ENCODE results near the gene PSEN1. TPM values are rescaled to one million over a fixed set of nuclear protein-coding genes. Genes with fewer than 3 reads are reported as not detected.

The PSEN1 gene
- total RNA-seq (2021; ENCODE audit: unreplicated experiment) (26.9 TPM), Bru-seq, nascent RNA (percentile 72 among the genes with signal in this experiment), BruChase-seq, experiment 1, labeled RNA remaining after a 6-hour chase (percentile 77 among the genes with signal in this experiment), BruChase-seq, experiment 2, labeled RNA remaining after a 2-hour chase (percentile 72 among the genes with signal in this experiment)
- 20.9 and 22.0 TPM in 2 replicates for polyA plus RNA-seq (2012)
- long read RNA-seq, full-length matches to known transcripts: 61 of 88 reads
- long read RNA-seq, partial matches to known transcripts: 5 of 88 reads
- long read RNA-seq, other reads (novel, unspliced or antisense): 22 of 88 reads

DNA sequence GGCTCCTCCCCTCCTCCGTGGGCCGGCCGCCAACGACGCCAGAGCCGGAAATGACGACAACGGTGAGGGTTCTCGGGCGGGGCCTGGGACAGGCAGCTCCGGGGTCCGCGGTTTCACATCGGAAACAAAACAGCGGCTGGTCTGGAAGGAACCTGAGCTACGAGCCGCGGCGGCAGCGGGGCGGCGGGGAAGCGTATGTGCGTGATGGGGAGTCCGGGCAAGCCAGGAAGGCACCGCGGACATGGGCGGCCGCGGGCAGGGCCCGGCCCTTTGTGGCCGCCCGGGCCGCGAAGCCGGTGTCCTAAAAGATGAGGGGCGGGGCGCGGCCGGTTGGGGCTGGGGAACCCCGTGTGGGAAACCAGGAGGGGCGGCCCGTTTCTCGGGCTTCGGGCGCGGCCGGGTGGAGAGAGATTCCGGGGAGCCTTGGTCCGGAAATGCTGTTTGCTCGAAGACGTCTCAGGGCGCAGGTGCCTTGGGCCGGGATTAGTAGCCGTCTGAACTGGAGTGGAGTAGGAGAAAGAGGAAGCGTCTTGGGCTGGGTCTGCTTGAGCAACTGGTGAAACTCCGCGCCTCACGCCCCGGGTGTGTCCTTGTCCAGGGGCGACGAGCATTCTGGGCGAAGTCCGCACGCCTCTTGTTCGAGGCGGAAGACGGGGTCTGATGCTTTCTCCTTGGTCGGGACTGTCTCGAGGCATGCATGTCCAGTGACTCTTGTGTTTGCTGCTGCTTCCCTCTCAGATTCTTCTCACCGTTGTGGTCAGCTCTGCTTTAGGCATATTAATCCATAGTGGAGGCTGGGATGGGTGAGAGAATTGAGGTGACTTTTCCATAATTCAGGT lies at the start of gene PSEN1:
Gene PSEN1 (plus strand): TSS at position 121 of the 839 bp plus-strand sequence. CDS start 11,513 bp downstream, outside the sequence.
- RAD21 ChIA-PET (ENCODE audit: low non-redundant PET in 1 of 2, low total read pairs in 2 of 2, uncharacterized antibody in 2 of 2, unreplicated experiment in 2 of 2): no interaction called here
- Histone ChIP-seq H3K79me2 (ENCODE audit: insufficient read depth, low read length) (peaks cover 29% of the 10 kb centered on the region), H3K27me3 (ENCODE audit: insufficient read depth, low read length) (no peaks in the 10 kb centered on the region), H3K4me2 (ENCODE audit: low read length) (peak within 1 kb of the TSS; percentile 96), H3K9me2 (ENCODE audit: insufficient read depth) (no peaks in the 10 kb centered on the region), H4K20me1 (ENCODE audit: insufficient read depth) (no peaks in the 10 kb centered on the region), H3K27ac (ENCODE audit: low read depth, low read length) (peak within 1 kb of the TSS; percentile 72), H3K4me1 (ENCODE audit: control insufficient read depth in 1 of 2, insufficient read depth in 2 of 2, low read length in 2 of 2) (peaks cover 3 to 16% of the 10 kb centered on the region in 2 experiments; a peak in 3 of 4 replicates), H3K4me3 (replicated peaks in 1 of 2; ENCODE audit: low read depth in 1 of 2, low read length in 2 of 2) (peak within 1 kb of the TSS; percentile 72 to 80), H3K36me3 (ENCODE audit: control insufficient read depth in 1 of 2, insufficient read depth in 2 of 2, low read length in 2 of 2) (no peaks in the 10 kb centered on the region), H3K9me3 (ENCODE audit: control insufficient read depth in 1 of 2, insufficient read depth in 1 of 2, low read depth in 1 of 2, low read length in 2 of 2) (no peaks in the 10 kb centered on the region), H3K9ac (ENCODE audit: low read length) (peak within 1 kb of the TSS; percentile 84), H2AFZ (ENCODE audit: low read depth, low read length, poor library complexity, severe bottlenecking) (peak within 1 kb of the TSS; percentile 13)
- DNase-seq (ENCODE audit: low read depth, low spot score) (peak; percentile 77), ATAC-seq (peak; percentile 94)
- intact Hi-C loops (cut with micrococcal nuclease): no loop called here
- POLR2A ChIA-PET: interaction anchor here (1.3 kb wide), 2 partner anchors 10 to 78 kb away, joined by 3 to 4 read pairs; partner anchors contain the start of gene RBM25
- BruUV-seq (replicated peaks): TSS peak; percentile 80
- TF ChIP-seq ELF1 (IDR thresholded peaks at IDR 0.05; ENCODE audit: borderline replicate concordance, low read depth): no peak
- peak; percentile 81 for TF ChIP-seq ZFX (IDR thresholded peaks at IDR 0.05)
- TF ChIP-seq SP1 (IDR thresholded peaks at IDR 0.05; ENCODE audit: low read depth): peak; percentile 47; the same call in 1 of the 2 replicates
- peak; percentile 90 for TF ChIP-seq POLR2AphosphoS5 (IDR thresholded peaks at IDR 0.05; ENCODE audit: low read depth, low read length)
- TF ChIP-seq EZH2phosphoT487 (IDR thresholded peaks at IDR 0.05; ENCODE audit: borderline replicate concordance): no peak
- TF ChIP-seq, protein P1, sequence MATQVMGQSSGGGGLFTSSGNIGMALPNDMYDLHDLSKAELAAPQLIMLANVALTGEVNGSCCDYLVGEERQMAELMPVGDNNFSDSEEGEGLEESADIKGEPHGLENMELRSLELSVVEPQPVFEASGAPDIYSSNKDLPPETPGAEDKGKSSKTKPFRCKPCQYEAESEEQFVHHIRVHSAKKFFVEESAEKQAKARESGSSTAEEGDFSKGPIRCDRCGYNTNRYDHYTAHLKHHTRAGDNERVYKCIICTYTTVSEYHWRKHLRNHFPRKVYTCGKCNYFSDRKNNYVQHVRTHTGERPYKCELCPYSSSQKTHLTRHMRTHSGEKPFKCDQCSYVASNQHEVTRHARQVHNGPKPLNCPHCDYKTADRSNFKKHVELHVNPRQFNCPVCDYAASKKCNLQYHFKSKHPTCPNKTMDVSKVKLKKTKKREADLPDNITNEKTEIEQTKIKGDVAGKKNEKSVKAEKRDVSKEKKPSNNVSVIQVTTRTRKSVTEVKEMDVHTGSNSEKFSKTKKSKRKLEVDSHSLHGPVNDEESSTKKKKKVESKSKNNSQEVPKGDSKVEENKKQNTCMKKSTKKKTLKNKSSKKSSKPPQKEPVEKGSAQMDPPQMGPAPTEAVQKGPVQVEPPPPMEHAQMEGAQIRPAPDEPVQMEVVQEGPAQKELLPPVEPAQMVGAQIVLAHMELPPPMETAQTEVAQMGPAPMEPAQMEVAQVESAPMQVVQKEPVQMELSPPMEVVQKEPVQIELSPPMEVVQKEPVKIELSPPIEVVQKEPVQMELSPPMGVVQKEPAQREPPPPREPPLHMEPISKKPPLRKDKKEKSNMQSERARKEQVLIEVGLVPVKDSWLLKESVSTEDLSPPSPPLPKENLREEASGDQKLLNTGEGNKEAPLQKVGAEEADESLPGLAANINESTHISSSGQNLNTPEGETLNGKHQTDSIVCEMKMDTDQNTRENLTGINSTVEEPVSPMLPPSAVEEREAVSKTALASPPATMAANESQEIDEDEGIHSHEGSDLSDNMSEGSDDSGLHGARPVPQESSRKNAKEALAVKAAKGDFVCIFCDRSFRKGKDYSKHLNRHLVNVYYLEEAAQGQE (IDR thresholded peaks at IDR 0.05; ENCODE audit: low read depth): no peak
- TF ChIP-seq SIN3A (IDR thresholded peaks at IDR 0.05; ENCODE audit: low read depth): peak; percentile 72
- TF ChIP-seq CBX3 (IDR thresholded peaks at IDR 0.05; ENCODE audit: low read depth): no peak
- TF ChIP-seq, protein P2, sequence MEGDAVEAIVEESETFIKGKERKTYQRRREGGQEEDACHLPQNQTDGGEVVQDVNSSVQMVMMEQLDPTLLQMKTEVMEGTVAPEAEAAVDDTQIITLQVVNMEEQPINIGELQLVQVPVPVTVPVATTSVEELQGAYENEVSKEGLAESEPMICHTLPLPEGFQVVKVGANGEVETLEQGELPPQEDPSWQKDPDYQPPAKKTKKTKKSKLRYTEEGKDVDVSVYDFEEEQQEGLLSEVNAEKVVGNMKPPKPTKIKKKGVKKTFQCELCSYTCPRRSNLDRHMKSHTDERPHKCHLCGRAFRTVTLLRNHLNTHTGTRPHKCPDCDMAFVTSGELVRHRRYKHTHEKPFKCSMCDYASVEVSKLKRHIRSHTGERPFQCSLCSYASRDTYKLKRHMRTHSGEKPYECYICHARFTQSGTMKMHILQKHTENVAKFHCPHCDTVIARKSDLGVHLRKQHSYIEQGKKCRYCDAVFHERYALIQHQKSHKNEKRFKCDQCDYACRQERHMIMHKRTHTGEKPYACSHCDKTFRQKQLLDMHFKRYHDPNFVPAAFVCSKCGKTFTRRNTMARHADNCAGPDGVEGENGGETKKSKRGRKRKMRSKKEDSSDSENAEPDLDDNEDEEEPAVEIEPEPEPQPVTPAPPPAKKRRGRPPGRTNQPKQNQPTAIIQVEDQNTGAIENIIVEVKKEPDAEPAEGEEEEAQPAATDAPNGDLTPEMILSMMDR (IDR thresholded peaks at IDR 0.05 in 2 of 3, conservative IDR thresholded peaks at IDR 0.05 in 1 of 3; ENCODE audit: borderline replicate concordance in 1 of 3, insufficient read depth in 1 of 3, low read depth in 2 of 3, low read length in 2 of 3): no peak
- peak; percentile 54 for TF ChIP-seq POLR2A (IDR thresholded peaks at IDR 0.05; ENCODE audit: borderline replicate concordance, extremely low read depth, insufficient read depth, insufficient read length)
- no peak for TF ChIP-seq EZH2 (IDR thresholded peaks at IDR 0.05)
- TF ChIP-seq, protein P3, sequence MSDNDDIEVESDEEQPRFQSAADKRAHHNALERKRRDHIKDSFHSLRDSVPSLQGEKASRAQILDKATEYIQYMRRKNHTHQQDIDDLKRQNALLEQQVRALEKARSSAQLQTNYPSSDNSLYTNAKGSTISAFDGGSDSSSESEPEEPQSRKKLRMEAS (IDR thresholded peaks at IDR 0.05): peak; percentile 44
- TF ChIP-seq EGR1 (IDR thresholded peaks at IDR 0.05; ENCODE audit: low read depth): 0 out of 2 replicates have a peak, but pooled peaks have one; percentile 7
- no peak for TF ChIP-seq CEBPB (IDR thresholded peaks at IDR 0.05; ENCODE audit: low read depth)
- TF ChIP-seq SRF (IDR thresholded peaks at IDR 0.05; ENCODE audit: low read depth): no peak
- CTCF ChIA-PET: interaction anchor here (0.8 kb wide), 1 partner anchor 335 kb away, joined by 3 read pairs; no protein-coding TSS in a partner anchor

Measured in HCT116 (cell line).